ENCODE data around the gene COL6A1. TPM values are rescaled to one million over a fixed set of nuclear protein-coding genes. Genes with fewer than 3 reads are reported as not detected.

COL6A1 gene
- total and polyA plus RNA-seq, 4 donors = 16.9 to 82.0 (median 35.7) TPM

DNA sequence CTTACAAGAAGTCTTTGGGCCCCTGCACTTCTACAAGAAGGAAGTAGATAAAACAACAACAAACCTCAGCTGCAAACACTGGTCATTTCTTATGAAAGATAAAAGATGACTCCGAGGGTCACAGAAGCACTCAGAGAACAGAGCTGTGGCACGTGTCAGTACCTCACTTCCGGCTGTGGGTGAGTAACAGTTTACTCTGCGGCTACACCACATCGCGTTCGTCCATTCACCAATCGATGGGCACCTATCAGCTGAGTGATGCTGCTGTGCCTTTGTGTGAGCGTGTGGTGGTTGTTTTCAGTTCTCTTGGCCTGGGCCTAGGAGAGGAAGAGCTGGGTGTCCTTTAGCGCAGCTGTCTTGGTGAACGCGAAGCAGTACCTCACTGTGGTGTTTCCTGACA, 49.9 kb downstream of the COL6A1 start:
- peaks cover 0 to 13% (median 2%) of the 10 kb centered on the region in 4 donors for H3K9me3 ChIP-seq (ENCODE audit: control insufficient read depth in 4 of 4, low read length in 3 of 4)
- TF ChIP-seq RAD21 (IDR thresholded peaks at IDR 0.05) = no peak
- TF ChIP-seq RXRA (IDR thresholded peaks at IDR 0.05) = no peak
- TF ChIP-seq EGR1 (IDR thresholded peaks at IDR 0.05; ENCODE audit: low read depth in 2 of 2) = no peak
- no peak for TF ChIP-seq YY1 (IDR thresholded peaks at IDR 0.05)
- TF ChIP-seq FOXA1 (IDR thresholded peaks at IDR 0.05) = no peak
- no peaks in the 10 kb centered on the region for H3K36me3 ChIP-seq (ENCODE audit: control insufficient read depth in 4 of 4, insufficient read depth in 3 of 4, low read depth in 1 of 4, low read length in 3 of 4)
- no peaks in the 10 kb centered on the region for H3K4me1 ChIP-seq (ENCODE audit: control insufficient read depth in 4 of 4, insufficient read depth in 4 of 4, low read length in 3 of 4)
- H3K9ac ChIP-seq (ENCODE audit: low read depth in 1 of 2, low read length in 2 of 2) = no peak overlapping the region
- no peak overlapping the region for H3K4me3 ChIP-seq (ENCODE audit: low read depth in 1 of 3, low read length in 3 of 3)
- no peaks in the 10 kb centered on the region for H3K27me3 ChIP-seq (ENCODE audit: control insufficient read depth in 4 of 4, insufficient read depth in 4 of 4, low read length in 3 of 4)
- no peak overlapping the region for H3K27ac ChIP-seq (ENCODE audit: low read depth in 1 of 2, low read length in 2 of 2)
- 87% methylated on average over 12 of the region's 12 CpGs for WGBS
- DNase-seq (ENCODE audit: low spot score) = peak; percentile 30

DNA sequence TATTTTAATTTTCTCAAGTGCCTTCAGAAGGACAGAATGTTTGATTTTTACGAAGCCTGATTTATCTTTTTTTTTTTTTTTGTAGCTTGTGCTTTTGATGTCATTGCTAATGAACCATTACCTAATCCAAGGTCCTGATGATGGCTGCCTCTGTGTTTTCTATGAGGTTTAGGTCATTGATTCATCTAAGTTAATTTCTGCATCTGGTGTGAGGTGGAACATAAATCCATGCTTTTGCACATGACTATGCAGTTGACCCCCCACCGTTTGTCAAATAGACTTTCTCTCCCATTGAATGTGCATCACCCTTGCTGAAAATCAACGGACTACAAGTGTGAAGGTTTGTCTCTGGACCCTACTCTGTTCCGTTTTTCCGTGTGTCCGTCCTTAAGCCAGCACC, 50.5 kb downstream of the COL6A1 start:
- Histone ChIP-seq H3K4me1 (ENCODE audit: control insufficient read depth in 4 of 4, insufficient read depth in 4 of 4, low read length in 3 of 4) (no peaks in the 10 kb centered on the region), H3K9ac (ENCODE audit: low read depth in 1 of 2, low read length in 2 of 2) (no peak overlapping the region), H3K36me3 (ENCODE audit: control insufficient read depth in 4 of 4, insufficient read depth in 3 of 4, low read depth in 1 of 4, low read length in 3 of 4) (no peaks in the 10 kb centered on the region), H3K4me3 (ENCODE audit: low read depth in 1 of 3, low read length in 3 of 3) (no peak overlapping the region), H3K27me3 (ENCODE audit: control insufficient read depth in 4 of 4, insufficient read depth in 4 of 4, low read length in 3 of 4) (no peaks in the 10 kb centered on the region), H3K9me3 (ENCODE audit: control insufficient read depth in 4 of 4, low read length in 3 of 4) (peaks cover 0 to 13% (median 2%) of the 10 kb centered on the region in 4 donors), H3K27ac (ENCODE audit: low read depth in 1 of 2, low read length in 2 of 2) (no peak overlapping the region)
- TF ChIP-seq TAF1 (conservative IDR thresholded peaks at IDR 0.05) (no peak), SP1 (IDR thresholded peaks at IDR 0.05) (no peak), FOXA1 (IDR thresholded peaks at IDR 0.05) (no peak), RAD21 (IDR thresholded peaks at IDR 0.05) (no peak), HNF4G (IDR thresholded peaks at IDR 0.05) (no peak), FOXA2 (IDR thresholded peaks at IDR 0.05) (no peak)
- TF ChIP-seq, protein P1, sequence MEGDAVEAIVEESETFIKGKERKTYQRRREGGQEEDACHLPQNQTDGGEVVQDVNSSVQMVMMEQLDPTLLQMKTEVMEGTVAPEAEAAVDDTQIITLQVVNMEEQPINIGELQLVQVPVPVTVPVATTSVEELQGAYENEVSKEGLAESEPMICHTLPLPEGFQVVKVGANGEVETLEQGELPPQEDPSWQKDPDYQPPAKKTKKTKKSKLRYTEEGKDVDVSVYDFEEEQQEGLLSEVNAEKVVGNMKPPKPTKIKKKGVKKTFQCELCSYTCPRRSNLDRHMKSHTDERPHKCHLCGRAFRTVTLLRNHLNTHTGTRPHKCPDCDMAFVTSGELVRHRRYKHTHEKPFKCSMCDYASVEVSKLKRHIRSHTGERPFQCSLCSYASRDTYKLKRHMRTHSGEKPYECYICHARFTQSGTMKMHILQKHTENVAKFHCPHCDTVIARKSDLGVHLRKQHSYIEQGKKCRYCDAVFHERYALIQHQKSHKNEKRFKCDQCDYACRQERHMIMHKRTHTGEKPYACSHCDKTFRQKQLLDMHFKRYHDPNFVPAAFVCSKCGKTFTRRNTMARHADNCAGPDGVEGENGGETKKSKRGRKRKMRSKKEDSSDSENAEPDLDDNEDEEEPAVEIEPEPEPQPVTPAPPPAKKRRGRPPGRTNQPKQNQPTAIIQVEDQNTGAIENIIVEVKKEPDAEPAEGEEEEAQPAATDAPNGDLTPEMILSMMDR (IDR thresholded peaks at IDR 0.05; ENCODE audit: low read depth, low read length, missing input control) = no peak
- TF ChIP-seq, protein P2, sequence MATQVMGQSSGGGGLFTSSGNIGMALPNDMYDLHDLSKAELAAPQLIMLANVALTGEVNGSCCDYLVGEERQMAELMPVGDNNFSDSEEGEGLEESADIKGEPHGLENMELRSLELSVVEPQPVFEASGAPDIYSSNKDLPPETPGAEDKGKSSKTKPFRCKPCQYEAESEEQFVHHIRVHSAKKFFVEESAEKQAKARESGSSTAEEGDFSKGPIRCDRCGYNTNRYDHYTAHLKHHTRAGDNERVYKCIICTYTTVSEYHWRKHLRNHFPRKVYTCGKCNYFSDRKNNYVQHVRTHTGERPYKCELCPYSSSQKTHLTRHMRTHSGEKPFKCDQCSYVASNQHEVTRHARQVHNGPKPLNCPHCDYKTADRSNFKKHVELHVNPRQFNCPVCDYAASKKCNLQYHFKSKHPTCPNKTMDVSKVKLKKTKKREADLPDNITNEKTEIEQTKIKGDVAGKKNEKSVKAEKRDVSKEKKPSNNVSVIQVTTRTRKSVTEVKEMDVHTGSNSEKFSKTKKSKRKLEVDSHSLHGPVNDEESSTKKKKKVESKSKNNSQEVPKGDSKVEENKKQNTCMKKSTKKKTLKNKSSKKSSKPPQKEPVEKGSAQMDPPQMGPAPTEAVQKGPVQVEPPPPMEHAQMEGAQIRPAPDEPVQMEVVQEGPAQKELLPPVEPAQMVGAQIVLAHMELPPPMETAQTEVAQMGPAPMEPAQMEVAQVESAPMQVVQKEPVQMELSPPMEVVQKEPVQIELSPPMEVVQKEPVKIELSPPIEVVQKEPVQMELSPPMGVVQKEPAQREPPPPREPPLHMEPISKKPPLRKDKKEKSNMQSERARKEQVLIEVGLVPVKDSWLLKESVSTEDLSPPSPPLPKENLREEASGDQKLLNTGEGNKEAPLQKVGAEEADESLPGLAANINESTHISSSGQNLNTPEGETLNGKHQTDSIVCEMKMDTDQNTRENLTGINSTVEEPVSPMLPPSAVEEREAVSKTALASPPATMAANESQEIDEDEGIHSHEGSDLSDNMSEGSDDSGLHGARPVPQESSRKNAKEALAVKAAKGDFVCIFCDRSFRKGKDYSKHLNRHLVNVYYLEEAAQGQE (IDR thresholded peaks at IDR 0.05) = no peak
- TF ChIP-seq, protein P3, sequence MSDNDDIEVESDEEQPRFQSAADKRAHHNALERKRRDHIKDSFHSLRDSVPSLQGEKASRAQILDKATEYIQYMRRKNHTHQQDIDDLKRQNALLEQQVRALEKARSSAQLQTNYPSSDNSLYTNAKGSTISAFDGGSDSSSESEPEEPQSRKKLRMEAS (IDR thresholded peaks at IDR 0.05) = no peak
- DNase-seq (ENCODE audit: low spot score) = no peak
- 87% methylated on average over 6 of the region's 6 CpGs for WGBS
